GM18498 (cell line): Measurements from ENCODE around the gene HOXB7.
A peak's percentile ranks its signal among the peaks of the same experiment; 100 is the strongest.

ENCODE experiments used
- ATAC-seq: cut with Tn5 transposase; IDR thresholded peaks from one replicate; pipeline ENCODE4 v1.9.1; 2021; ENCODE audit warnings: mild to moderate bottlenecking, moderate library complexity; ENCODE audit not compliant: unreplicated experiment

The HOXB7 gene

GRCh38 chr17:48610282-48611211 lies at the start of gene HOXB7:
TSS of gene HOXB7 (minus strand) at chr17:48611017. CDS start at chr17:48610918, 99 bp downstream.
- ATAC-seq: peak; percentile 45

GRCh38 chr17:48655913-48656312 lies 45.1 kb upstream of the HOXB7 start:
- ATAC-seq: no peak

GRCh38 chr17:48649741-48650140 lies 38.9 kb upstream of the HOXB7 start:
- no peak for ATAC-seq

DNA sequence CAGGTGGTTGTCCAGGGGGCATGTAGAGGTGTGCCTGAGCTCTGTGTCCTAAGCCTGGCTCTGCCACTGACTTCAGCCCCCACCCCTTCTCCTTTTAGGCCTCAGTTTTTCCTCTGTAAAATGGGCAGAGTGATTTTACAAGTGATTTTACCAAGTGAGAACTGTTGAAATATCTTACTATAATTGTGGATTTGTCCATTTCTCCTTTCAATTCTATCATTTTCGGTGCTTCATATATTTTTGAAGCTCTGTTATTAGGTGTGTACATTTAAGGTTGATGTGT lies 37.1 kb upstream of the HOXB7 start:
- no peak for ATAC-seq

DNA sequence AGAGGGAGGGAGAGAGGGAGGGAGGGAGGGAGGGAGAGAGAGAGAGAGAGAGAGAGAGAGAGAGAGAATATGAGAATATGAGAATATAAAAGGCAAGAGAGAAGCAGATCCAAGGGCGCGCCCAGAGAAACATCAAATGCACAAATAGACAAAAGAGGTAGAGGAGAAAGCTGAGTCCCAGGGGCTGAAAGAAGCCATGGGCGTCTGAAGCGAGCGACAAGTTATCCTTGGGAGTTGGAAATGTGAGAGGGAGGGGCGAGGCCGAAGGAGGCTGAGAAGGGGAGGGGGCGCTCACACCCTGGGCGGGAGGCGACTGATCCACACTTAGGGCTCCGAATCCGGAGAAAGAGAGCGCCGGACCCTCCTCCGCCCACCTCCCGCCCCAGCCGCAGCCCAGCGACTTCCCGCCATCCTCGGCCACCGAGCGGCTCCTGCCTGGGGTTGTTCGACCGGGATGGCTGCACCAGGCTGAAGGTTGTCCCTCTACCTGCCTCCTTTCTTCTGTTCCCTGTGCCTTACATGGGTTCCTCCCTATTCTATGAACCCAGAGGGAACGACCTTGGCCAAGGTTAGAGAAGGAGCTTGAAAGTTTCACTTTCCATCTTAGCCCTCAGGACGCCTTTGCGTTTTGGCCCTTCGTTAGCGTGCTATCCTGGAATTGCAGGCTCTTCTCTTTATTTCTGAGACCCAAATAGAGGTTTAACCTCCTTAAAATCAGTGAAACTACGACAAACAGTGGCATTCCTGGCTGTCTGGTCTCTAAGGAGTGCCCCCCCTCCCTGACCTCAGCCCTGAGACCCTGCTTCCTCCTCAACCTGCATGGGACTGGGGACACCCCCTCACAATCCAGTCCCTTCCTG lies 36.5 kb upstream of the HOXB7 start:
- no peak for ATAC-seq

DNA sequence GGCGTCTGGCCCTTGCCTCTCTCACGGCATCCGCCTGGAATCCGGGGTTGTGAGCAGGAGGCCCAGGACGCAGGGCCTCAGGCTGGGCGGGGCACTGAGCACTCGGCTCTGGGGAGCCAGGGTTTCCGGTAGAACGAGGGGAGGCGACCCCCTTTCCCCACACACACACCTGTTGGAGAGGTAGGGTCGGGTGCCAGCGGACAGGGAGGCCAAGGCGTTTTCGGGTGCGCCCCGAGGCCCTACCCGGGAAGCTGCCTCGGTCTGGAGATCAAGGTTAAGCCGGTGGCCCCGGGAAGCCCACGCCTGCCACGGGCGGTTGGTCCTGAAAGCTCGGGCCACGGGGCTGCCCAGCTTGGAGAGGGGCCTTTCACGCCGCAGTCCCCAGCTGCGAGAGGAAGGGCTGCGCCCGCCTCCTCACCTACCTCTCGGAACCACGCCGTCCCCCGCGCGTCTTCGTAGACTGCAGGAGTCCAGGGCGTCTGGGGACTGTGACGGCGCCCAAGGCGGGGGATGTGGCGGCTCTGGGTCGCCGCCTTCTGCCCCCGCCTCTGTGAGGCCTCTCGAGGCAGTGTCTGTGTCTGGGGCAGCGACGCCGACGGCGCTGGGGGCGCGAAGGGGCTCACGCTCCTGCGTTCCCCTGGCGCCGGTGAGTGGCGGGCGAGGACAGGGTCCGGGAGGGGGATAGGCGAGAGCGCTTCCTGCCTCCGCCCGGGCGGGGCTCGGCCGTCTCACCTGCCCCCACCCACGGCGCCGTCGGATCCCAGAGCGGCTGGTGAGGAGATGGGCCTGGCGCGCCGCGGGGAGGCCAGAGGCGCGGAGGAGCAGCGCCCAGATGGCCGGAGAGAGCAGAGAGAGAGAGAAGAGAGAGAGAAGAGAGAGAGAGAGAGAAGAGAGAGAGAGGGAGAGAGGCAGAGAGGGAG lies 35.6 kb upstream of the HOXB7 start:
- ATAC-seq: no peak

DNA sequence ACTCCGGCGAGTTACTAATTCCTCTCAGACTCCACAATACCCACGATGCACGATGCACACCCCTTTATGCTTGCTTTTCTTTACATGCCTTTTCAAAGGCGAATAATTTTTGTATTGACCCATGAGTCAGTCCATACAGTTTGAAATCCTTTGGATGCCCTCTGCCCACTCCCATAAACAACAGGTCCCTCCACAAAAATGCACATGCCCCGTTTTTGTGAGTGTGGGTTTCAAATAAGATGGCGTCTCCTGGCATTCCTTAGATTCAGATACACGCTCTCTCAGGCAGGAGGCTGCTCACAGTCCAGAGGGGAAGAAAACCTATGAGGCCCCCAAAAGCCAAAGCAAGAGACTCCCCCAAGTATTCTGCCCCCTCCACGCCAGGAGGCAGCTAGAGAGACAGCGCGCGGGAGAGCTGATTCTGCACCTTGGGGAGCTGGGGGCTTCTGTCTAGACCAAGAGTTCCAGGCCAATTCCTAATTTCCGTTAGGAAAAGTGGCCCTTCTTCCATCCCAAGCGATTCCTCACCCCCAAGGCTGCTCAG lies 34.9 kb upstream of the HOXB7 start:
- no peak for ATAC-seq

DNA sequence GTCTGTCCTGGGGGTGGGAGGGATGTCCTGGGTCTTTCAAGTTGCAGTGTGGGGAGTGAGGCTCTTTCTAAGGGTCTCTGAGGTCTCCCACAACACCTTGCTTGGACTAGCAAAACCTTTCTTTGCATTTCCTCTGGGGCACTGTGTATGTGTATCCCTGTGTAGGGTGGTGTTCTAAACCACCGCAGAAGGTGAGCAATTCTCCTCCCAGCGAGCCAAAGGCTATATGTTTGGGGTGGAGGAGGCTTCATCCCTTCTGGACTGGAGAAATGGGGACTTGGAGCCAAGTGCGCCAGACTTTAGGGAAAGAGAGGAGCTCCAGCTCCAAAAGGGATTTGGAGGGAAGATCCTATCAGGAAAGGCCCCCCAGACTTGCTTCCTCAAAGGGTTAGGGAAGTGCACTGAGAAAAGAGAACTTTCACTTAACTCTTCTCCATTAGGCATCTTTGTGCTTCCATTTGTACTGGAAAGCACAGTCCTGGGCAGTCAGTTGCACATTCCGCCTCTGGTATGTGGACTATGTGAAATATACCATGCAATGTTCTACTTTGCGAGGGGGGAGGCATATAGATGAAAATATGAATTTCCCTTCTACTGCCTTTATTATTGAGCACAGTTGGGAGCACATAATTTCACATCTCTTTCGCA lies 34.2 kb upstream of the HOXB7 start:
- no peak for ATAC-seq

GRCh38 chr17:48644159-48644558 lies 33.3 kb upstream of the HOXB7 start:
- ATAC-seq: no peak

- ATAC-seq: no peak
These were observed 32.8 kb upstream of the HOXB7 start for GRCh38 chr17:48643697-48644012.

- ATAC-seq: no peak
These were observed 32.3 kb upstream of the HOXB7 start for GRCh38 chr17:48642843-48643696.

DNA sequence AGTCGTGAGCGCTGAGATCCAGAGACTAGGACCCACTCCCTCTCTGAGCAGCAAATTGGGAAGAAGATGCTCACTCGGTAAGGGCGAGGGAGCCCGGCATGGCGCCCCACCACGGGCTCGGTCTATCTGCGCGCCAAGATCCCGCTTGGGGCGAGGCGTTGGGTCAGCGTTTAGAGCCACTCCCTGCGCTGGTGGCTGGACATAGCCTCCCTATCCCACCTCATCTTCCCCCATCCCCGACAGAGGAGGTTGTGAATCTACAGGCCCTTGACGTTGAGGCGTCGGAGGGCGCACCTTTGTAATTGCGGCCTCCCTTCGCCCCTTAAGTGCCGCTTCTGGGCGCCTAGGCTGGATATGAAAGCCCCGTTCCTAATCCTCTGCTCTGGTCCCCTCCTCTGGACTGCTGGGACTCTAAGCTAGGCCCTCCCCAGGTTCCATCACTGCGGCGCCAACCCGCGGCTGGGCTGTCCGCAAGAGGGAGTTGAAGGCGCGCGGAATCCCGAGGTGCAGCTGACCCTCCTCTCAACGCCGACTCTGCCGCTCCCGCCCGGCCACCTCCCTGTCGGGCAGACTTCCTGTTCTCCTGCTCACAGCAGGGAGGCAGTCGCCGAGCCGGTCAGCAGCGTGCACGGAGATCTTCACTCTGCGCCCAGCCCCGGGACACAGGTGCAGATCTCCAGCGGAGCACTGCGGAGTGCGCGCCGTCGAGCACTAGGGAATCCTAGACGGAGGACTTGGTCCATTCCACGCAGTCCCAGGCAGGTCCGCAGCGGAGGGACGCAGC lies 31.4 kb upstream of the HOXB7 start:
- ATAC-seq: no peak

- no peak for ATAC-seq
These were observed 30.8 kb upstream of the HOXB7 start for GRCh38 chr17:48641541-48642058.

DNA sequence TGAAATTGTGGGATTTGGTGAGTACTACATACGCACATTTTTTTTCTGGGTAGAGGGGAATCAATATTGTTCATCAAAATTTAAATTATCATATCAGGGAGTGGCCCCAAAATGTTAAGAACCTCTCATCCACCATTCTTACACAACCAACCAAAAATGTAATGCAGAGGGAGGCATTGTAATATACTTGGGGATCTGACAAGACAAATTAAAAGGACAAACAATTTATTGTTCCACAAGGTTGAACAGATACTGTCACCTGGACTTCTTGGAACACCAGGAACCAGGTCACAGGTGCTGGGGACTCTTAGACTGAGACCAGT lies 30.0 kb upstream of the HOXB7 start:
- no peak for ATAC-seq

- ATAC-seq: no peak
These were observed 29.4 kb upstream of the HOXB7 start for GRCh38 chr17:48639982-48640857.

- ATAC-seq: no peak
These were observed 28.3 kb upstream of the HOXB7 start for GRCh38 chr17:48639136-48639535.
